Loucy (cell line): ENCODE measurements around the gene FCHSD2.

Experiments used
- H2AFZ ChIP-seq: fragments of 200-600 bp; sonication (generic); 2 replicates; pipeline ENCODE4 v1.6.0; 2016; ENCODE audit warnings: antibody characterized with exemption, mild to moderate bottlenecking, low read length, moderate library complexity
- H3F3A ChIP-seq: fragments of 200-600 bp; 2 replicates; pipeline ENCODE4 v1.6.0; 2016; ENCODE audit warnings: antibody characterized with exemption, low read depth, mild to moderate bottlenecking
- H3K27me3 ChIP-seq: fragments of 200-600 bp; sonication (generic); 2 replicates; pipeline ENCODE4 v1.6.1; 2014; ENCODE audit warnings: low read length, mild to moderate bottlenecking; ENCODE audit not compliant: insufficient read depth, poor library complexity, severe bottlenecking
- H3K36me3 ChIP-seq: fragments of 200-600 bp; sonication (generic); 2 replicates; pipeline ENCODE4 v1.6.1; 2016; ENCODE audit warnings: low read length; ENCODE audit not compliant: insufficient read depth
- H3K4me1 ChIP-seq: fragments of 200-600 bp; sonication (generic); 2 replicates; pipeline ENCODE4 v1.5.1; 2014; ENCODE audit warnings: low read length, mild to moderate bottlenecking; ENCODE audit not compliant: insufficient read depth, poor library complexity, severe bottlenecking
- H3K4me2 ChIP-seq: fragments of 200-600 bp; sonication (generic); 2 replicates; pipeline ENCODE4 v1.6.0; 2014; ENCODE audit warnings: antibody characterized with exemption, low read length, low read depth, mild to moderate bottlenecking; ENCODE audit not compliant: poor library complexity, severe bottlenecking
- H3K4me3 ChIP-seq: fragments of 200-600 bp; sonication (generic); 2 replicates; pipeline ENCODE4 v1.5.1; 2014; ENCODE audit warnings: low read length, mild to moderate bottlenecking, mixed read lengths; ENCODE audit not compliant: poor library complexity, severe bottlenecking
- H3K79me2 ChIP-seq: fragments of 200-600 bp; sonication (generic); 2 replicates; pipeline ENCODE4 v1.6.1; 2014; ENCODE audit warnings: low read length; ENCODE audit not compliant: insufficient read depth
- H3K9ac ChIP-seq: fragments of 200-600 bp; sonication (generic); 2 replicates; pipeline ENCODE4 v1.6.0; 2014; ENCODE audit warnings: mild to moderate bottlenecking, low read depth, low read length, moderate library complexity; ENCODE audit not compliant: poor library complexity, severe bottlenecking
- H3K9me2 ChIP-seq: fragments of 200-600 bp; sonication (generic); replicated peaks from 2 replicates; pipeline ENCODE4 v1.6.1; 2016; ENCODE audit warnings: low read depth, low read length, mixed read lengths
- H3K9me3 ChIP-seq: fragments of 200-600 bp; sonication (generic); 2 replicates; pipeline ENCODE4 v1.6.1; 2014; ENCODE audit warnings: mild to moderate bottlenecking, antibody characterized with exemption, low read length, low read depth; ENCODE audit not compliant: insufficient read depth
- H4K20me1 ChIP-seq: fragments of 200-600 bp; sonication (generic); 2 replicates; pipeline ENCODE4 v1.6.0; 2014; ENCODE audit warnings: antibody characterized with exemption, low read length, mild to moderate bottlenecking; ENCODE audit not compliant: insufficient read depth, poor library complexity, severe bottlenecking
- EZH2phosphoT487 ChIP-seq: fragments of 200-600 bp; IDR thresholded peaks from 2 replicates; pipeline ENCODE4 v1.6.1; 2018; ENCODE audit warnings: antibody characterized with exemption, mild to moderate bottlenecking, moderate library complexity, borderline replicate concordance
- TF ChIP-seq, protein P1 (sequence below): fragments of 200-600 bp; sonication (generic); conservative IDR thresholded peaks from 2 replicates; pipeline ENCODE4 v1.5.1; 2014; ENCODE audit warnings: mild to moderate bottlenecking, antibody characterized with exemption, low read length

FCHSD2 gene

DNA sequence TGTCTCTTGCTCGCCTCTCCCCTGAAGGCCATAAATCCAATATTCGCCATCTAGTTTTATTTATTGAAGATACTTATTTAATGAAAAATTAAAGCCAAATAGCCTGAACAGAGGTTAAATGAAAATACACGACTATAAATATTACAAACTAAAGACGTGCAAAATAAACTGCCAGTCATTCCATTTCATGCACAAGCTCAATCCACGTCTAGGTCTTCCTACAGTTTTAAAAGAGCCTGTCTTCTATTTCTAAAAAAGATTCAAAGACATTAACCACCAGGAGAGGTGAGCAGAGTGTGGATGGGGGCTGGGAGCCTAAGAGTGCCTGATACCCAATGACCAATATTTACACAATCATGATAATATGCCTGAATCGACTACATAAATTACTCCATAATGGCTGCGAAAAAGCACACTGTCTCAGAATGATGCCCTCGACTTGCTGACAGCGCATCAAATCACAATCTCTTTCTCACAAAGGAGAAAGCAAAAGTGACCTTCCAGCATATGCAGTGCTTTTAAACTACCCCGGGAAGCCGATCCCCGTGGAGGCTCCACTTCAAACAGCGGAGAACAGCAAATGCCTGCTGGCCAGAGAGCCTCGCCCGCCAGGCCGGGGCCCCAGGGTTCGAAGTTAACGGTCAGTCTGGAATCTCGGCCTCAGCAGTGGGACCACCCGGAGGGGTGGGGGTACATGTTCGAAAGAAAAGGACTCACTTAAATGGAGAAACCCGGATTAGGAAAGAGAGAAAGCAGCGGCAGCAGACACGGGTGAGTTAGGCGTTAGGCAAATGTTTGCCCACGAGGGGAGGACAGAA lies 1.7 kb downstream of the FCHSD2 start:
- Histone ChIP-seq H3K9ac (peak overlapping the region; percentile 96), H3K27me3 (peaks cover 11% of the 10 kb centered on the region), H4K20me1 (peaks cover 61% of the 10 kb centered on the region), H3K36me3 (peaks cover 9% of the 10 kb centered on the region; the same call in 1 of the 2 replicates), H3K9me2 (no peaks in the 10 kb centered on the region), H3F3A (peaks cover 13% of the 10 kb centered on the region), H2AFZ (no peak overlapping the region), H3K4me2 (peak overlapping the region; percentile 92), H3K9me3 (no peaks in the 10 kb centered on the region), H3K4me1 (peaks cover 60% of the 10 kb centered on the region), H3K4me3 (peak overlapping the region; percentile 98), H3K79me2 (peaks cover 74% of the 10 kb centered on the region)
- no peak for TF ChIP-seq EZH2phosphoT487
- TF ChIP-seq, protein P1, sequence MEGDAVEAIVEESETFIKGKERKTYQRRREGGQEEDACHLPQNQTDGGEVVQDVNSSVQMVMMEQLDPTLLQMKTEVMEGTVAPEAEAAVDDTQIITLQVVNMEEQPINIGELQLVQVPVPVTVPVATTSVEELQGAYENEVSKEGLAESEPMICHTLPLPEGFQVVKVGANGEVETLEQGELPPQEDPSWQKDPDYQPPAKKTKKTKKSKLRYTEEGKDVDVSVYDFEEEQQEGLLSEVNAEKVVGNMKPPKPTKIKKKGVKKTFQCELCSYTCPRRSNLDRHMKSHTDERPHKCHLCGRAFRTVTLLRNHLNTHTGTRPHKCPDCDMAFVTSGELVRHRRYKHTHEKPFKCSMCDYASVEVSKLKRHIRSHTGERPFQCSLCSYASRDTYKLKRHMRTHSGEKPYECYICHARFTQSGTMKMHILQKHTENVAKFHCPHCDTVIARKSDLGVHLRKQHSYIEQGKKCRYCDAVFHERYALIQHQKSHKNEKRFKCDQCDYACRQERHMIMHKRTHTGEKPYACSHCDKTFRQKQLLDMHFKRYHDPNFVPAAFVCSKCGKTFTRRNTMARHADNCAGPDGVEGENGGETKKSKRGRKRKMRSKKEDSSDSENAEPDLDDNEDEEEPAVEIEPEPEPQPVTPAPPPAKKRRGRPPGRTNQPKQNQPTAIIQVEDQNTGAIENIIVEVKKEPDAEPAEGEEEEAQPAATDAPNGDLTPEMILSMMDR: no peak

- H3K79me2 ChIP-seq: peaks cover 74% of the 10 kb centered on the region
- TF ChIP-seq, protein P1: no peak
- no peak for TF ChIP-seq EZH2phosphoT487
- peaks cover 13% of the 10 kb centered on the region for H3F3A ChIP-seq
- H3K9me3 ChIP-seq: no peaks in the 10 kb centered on the region
- H2AFZ ChIP-seq: no peak overlapping the region
- no peaks in the 10 kb centered on the region for H3K9me2 ChIP-seq
- H3K4me3 ChIP-seq: peak overlapping the region; percentile 98
- peak overlapping the region; percentile 96 for H3K9ac ChIP-seq
- H3K4me1 ChIP-seq: peaks cover 57% of the 10 kb centered on the region
- H3K36me3 ChIP-seq: peaks cover 9% of the 10 kb centered on the region; the same call in 1 of the 2 replicates
- peak overlapping the region; percentile 92 for H3K4me2 ChIP-seq
- H3K27me3 ChIP-seq: peaks cover 11% of the 10 kb centered on the region
- H4K20me1 ChIP-seq: peaks cover 69% of the 10 kb centered on the region
These were observed 2.5 kb downstream of the FCHSD2 start for GRCh38 chr11:73139476-73140198.

DNA sequence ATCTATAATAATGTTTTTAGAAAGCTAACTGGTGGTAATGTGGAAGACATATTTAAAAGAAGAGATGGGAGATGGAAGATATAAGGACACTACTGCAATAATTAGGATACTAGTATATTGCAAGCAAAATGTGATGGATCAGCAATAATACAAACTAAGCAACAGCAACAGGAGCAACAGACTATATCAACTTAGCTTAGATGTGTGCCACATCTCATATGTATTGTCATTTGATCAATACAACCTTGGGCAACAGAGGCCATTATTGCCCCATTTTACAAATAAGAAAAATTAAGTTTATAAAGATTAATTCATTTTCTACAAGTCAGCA lies 4.2 kb downstream of the FCHSD2 start:
- H3K36me3 ChIP-seq: peaks cover 26% of the 10 kb centered on the region; the same call in 1 of the 2 replicates

More for the DNA sequence above, 4.2 kb downstream of the FCHSD2 start:
- Histone ChIP-seq H3K4me3 (peak overlapping the region; percentile 98), H3K9me3 (no peaks in the 10 kb centered on the region), H3K9me2 (no peaks in the 10 kb centered on the region), H4K20me1 (peaks cover 86% of the 10 kb centered on the region), H3F3A (peaks cover 1% of the 10 kb centered on the region; the same call in 1 of the 2 replicates), H3K4me1 (peaks cover 56% of the 10 kb centered on the region), H2AFZ (no peak overlapping the region), H3K4me2 (peak overlapping the region; percentile 92), H3K9ac (peak overlapping the region; percentile 96), H3K79me2 (peaks cover 90% of the 10 kb centered on the region), H3K27me3 (peaks cover 11% of the 10 kb centered on the region)
- TF ChIP-seq, protein P1: no peak
- no peak for TF ChIP-seq EZH2phosphoT487
